D341Med (cell line): ENCODE measurements around the gene DGKZ.

Experiments used
- DNase-seq: peaks from one replicate; pipeline ENCODE4 v3.0.0; 2012; ENCODE audit warnings: low spot score

The DGKZ gene

DNA sequence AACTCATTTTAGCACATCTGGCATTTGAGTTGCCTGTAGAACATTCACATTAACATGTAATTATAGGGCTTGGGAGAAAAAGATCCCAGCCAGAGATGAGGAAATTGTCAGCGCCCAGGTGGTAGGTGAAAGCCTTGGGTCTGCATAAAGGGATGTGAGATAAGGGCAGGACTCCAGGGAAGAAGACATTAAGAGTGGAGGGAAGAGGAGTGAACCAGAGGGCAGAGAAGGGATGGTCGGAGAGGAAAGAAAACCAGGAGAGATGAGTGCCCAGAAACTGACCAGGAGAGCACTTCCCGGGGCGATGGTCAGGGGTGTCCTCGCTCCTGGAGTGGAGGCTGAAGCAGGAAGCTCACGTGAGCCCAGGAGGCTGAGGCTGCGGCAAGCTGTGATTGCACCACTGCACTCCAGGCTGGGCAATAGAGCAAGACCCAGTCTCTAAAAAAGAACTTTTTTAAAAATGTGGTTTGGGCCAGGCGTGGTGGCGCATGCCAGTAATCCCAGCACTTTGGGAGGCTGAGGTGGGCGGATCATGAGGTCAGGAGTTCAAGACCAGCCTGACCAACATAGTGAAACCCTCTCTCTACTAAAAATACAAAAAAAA is 20.3 kb upstream of the DGKZ start:
- DNase-seq, result no peak

DNA sequence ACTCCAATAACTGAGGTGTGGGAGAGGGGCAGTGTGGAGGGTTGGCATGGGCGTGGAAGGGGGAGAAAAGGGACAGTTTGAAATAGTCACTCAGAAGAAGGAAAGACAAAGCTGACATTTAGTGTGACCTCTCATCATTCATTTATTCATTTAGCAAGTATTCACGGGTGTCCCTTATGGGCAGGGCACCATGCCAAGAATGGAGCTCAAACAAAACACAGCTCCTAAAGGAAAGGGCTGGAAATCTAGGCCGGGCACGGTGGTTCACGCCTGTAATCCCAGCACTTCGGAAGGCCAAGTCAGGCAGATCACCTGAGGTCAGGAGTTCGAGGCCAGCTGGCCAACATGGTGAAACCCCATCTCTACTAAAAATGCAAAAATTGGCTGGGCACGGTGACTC is 19.4 kb upstream of the DGKZ start:
- no peak for DNase-seq

DNA sequence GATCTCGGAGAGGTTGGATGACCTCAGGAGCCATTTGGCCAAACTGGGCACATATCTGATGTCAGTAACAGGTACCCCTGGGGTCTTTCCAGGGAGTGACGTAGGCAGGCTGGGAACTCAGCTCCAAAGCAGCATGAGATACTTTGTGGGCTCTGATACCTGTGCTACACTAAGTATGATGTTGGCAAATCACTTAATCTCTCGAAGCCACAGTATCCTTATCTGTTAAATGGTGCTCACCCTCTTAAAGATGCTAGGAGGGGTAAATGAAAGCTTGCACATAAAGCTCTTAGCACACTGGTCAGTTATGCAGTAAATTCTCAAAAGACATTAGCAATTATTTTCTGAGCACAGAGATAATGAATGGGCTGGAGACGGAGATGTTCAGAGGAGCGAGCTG is 17.1 kb upstream of the DGKZ start:
- DNase-seq, result no peak

DNA sequence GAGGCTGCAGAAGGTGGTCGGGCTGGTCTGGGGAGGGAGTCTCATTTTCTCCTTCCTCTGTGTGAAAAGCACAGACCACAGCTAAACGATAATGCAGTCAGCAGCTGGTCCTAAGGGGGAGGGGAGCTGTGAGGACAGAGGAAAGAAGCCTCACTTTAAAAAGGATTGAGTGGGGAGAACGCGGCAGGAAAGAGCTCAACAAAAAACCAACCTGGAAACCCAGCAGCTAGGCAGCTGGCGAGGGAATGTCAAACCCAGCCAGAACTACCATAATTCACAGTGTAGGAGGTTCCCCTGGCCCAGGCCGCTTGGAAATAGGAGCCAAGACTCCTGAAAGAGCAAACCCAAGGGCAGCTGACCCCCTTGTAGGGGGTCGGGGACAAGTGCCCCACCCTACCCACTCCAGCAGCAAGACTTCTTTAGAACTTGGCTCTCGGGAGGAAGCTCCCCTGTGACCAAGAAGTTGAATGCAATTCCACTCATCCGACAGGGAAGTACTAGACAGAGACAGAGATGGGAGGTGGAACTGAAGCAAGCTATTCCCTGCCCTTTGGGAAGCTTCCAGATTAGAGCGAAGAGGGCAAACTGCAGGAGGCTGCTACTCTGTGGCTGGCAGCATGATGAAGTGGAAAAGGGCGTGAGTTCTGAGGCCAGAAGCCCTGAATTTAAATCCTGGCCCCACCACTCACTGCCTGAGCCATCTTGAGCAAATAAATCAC is 16.5 kb upstream of the DGKZ start:
- DNase-seq, result no peak

DNA sequence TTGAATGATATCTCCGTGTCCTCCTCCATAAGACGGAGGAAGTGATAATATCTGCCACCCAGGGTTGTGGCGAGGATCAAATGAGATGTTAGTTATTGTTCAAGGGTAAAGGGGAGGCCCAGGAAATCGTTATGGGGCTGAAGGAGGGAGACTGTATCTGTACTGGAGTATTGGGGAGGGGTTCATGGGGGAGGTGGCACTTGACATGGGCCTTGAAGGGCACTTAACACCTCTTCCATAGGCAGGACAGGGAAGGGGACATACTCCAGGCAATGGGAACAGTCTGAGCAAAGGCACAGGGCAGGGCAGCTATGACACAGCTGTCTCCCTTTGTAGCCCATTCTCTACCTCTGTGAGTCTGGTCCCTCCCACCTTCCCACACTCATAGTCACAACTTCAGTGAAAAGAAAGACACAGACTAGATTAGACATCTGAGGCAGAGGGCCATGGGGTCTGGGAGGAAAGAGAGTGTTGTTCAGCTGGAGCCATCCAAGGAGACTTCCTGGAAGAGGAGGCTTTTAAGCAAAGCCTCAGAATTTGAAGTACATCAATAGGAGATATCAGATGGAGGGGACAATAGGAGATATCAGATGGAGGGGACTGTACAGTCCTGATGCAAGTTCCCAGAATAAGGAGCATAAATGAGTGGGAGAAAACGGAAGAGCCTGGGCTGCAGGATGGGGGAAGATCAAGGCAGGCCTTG is 15.8 kb upstream of the DGKZ start:
- no peak for DNase-seq

DNA sequence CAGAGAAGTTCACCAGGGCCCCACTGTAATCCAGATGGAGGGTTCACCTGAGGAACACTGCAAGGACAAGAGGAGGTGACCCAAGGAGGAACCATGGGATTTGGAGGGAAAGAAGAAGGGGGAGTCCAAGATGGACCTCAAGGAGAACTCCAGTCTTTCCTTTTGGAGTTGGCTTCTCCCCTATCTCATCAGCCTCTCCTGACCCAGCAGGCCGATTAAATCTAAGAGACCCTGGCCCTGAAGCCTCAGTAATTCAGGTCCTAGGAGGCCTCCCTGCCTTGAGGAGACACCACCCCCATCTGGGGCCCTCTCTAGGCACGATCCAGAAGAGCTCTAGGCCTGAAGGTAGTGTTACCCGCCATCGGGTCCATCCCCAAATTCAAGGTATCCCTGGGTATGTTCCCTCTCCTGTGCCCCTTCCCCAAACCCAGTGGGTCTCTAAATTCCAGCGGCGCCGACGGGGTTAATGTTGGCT is 15.1 kb upstream of the DGKZ start:
- DNase-seq, result no peak

DNA sequence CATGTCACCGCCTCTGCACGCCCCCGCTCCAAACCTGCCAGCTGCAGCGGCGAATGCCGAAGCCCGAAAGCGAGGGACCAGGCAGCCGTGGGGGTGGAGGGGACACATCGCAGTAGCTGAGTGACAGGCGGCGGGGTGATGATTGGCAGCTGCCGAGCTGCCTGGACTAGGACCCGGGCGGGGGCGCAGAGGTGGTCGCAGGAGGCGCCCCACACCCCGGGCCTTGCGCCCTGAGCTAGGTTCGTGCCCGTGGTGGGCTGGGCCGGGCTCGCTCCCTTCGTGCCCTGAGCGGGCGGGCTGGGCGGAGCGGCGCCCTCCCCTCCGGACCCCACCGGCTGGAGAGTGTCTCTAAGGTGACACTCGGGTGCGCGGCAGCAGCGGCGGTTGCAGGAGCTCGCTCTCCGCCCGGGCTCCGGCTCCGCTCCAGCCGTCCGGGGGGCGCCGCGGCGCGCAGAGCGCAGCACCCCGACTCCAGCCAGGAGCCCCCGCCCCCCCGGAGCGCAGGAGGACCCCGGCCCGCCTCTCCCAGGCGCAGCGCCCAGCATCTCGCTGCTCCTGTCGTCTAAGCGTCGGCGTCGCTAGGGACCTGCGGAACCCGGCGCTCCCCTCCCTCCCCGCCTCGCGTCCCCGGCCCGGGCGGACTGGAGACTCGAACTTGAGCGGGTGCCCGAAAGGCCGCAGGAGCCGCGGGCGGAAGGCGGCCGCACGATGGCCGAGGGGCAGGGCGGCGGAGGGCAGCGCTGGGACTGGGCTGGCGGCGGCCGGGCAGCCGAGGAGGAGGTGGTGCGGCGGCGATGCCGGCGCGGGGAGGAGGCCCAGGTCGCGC is 14.5 kb upstream of the DGKZ start:
- DNase-seq, result peak; percentile 73

DNA sequence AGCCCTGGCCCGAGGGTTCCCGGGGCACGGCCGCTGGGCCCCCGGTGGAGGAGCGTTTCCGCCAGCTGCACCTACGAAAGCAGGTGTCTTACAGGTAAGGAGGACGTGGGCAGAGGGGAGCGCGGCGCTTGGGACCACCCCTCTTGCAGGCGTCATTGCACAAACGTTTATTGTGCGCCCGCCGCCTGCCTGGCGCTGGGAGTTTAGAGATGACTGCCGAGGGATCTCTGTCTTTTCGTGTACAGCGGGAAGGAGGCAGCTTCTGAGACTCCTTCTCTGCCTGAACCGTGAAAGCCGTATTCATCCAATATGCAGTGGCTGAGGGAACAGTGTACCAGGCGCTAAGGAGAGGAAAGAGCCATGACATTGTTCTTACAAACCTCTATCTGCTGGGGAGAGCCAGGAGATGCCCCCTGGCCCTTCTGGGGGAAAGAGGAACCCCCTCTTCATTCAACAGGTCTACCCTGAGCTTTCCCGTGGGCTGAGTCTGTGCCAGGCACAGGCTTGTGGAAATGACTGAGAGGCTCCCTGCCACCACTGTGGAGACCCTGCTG is 13.8 kb upstream of the DGKZ start:
- no peak for DNase-seq

DNA sequence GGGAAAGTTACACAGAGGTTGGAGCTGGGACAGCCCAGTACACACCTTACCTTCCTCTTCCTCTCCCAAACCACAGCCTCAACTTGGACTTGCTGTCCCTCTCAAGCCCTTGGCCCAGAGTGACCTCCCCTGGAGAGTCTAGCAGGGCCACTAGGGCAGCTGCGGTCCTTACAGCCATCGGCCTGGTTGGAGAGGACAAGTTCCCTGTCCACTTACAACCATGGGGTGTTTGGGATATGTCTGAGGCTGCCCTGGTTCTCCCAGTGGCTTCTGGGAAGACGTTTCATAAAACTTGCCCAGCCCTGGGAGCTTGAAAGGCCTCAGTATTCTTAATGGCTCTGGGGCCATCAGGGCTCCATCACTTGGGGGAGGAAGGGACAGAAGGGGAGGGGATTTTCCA is 13.1 kb upstream of the DGKZ start:
- DNase-seq, result no peak

DNA sequence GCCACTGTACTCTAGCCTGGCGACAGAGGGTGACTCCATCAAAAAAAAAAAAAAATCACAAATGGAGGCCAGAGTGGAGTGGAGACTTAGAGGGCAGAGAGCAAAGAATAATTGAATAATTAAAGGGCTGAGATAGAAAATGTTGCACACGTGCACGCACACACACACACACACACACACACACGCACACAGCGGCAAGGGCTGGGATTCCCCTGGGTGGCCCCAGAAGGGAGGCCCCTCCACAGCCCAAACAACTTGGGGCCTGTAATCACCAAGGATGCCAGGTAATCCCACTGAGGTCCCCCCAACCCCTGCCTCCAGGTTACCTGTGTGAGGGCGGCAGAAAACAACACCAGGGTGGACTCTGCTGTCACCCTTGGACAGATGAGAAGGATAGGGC is 12.0 kb upstream of the DGKZ start:
- DNase-seq, result no peak

DNA sequence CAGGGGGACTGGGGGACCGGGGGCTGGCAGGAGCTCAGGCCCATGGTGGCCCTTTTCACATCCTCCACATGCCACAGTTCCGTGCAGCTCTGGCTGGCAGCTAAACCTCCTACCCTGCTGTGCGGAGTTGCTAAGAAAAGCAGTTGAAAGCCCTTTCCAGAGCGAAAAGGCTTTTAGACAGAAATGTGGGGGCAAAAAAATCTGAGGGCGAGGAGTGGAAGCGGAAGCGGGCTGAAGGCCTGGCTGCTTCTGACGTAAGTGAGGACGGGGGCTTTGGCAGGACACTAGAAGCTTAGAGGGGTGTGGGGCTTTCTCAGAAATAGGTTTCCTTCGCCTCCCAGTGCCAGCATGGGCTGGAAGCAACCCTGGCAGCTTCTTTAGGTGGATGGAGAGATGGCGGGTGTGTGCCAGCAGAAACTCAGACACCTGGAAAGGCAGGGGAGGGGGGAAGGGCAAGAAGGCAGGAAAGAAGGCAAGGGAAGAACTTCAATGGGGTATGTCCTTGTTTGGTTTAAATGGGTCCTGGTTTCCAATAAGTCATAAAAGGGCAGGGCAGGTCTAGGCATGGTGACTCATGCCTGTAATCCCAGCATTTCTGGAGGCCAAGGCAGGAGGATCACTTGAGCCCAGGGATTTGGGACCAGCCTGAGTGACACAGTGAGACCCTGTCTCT is 11.2 kb upstream of the DGKZ start:
- DNase-seq, result no peak

DNA sequence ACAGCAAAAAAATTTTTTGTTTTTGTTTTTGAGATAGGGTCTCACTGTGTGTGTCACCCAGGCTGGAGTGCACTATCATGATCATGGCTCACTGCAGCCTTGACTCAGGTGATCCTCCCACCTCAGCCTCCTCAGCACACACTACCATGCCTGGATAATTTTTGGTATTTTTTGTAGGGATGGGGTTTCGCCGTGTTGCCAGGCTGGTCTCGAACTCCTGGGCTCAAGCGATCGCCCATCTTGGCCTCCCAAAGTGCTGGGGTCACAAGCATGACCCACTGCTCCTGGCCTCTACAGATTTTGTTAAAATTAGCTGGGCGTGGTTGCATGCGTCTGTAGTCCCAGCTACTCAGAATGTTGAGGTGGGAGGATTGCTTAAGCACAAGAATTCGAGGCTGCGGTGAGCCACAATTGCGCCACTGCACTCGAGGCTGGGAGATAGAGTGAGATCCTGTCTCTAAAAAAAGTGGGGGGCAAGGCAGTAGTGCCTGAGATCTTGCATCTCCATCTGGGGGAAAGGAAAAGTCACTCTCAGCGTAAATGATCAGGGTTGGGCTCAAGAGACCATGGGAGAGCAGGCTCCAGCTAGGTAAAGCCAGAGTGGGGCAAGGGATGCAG is 10.6 kb upstream of the DGKZ start:
- DNase-seq, result no peak

DNA sequence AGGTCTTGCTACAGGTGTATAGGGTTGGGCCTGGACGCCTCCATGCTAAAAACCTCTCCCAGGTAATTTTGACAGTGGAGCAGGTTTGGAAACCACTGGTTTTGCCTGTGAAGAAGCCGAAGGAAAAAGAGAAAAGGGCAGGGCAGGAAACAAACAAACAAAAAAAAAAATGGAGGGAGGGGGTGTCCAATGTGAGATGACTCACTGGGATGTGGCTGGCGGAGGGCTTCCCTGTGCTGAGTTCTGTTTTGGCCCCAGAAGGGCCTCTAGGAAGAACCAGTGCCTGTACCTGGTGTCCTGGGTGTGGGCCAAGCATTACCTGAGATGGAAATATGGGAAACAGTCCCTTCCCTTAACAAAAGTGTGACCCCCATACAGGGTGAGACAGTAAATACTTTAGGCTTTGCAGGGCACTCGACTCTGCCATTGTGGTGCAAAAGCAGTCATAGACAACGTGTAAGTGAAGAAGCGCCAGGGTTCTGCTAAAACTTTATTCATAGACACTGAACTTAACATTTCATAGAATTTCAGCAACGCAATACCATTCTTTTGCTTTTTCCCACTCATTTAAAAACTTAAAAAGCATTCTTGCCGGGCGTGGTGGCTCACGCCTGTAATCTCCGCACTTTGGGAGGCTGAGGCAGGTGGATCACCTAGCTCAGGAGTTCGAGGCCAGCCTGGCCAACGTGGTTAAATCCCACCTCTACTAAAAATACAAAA is 9.5 kb upstream of the DGKZ start:
- DNase-seq, result no peak

DNA sequence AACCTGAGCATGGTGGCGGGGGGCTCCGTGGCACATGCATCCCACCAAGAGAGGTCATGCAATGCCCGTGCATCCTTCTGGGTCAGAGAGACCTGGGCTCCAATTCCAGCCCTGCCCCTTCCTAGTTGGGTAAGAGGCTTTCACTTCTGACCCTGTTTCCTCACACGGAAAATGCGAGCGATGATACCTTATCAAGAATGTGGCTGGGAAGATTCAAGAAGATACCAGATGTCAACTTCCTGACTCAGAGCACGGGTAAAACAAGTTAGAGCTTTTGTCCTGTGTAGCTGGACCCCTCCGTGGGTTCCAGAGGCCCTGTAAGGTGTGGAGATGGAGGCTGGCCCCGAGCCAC is 8.7 kb upstream of the DGKZ start:
- no peak for DNase-seq

DNA sequence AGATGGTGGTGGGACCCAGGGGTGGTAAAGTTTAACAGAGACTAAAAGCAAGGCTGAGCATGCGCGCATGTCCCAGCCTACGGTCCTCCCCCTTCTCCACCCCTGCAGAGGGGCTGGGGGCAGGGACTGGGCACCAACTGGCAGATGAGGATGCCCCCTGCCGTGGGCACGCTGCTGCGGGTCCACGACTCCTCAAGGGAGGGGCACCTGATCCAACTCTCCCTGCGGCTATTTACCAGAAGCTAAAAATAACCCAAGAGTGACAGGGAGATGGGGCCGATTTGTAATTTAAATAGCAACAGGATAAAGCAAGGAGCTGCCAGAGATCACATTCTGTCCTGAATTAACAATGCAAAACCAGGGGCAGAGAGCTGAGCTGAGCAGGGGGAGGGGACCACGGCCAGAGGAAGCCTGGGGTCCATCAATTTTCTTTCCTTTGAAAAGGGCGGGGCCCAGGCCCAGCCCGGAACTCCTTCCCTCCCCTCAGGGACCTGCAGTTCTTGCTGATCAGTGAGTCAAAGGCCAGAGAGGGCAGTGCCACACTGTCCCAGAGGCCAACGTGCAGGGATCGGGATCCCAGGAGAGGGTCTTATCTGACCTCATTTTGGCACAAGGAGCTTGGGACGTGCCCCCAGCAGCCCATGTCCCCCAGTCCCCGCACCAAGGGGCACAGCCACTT is 8.1 kb upstream of the DGKZ start:
- no peak for DNase-seq

DNA sequence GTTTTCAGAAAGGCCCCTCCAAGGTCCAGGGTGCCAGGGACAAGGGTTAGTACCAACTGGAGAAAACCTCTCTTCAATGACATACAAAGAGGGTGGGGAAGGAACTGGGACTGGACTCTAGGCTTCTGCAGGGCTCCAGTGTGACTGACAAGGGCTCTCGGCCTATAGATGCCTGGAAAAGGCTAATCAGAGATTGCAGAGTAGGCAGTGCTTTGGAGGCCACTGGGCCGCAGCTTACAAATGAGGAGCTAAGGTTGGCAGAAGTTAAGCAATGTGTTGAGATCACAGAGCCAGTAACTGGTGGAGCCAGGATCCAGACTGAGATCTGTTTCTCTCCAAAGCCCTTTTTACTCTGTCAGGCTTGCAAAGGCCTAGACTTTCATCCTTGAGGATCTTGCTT is 7.4 kb upstream of the DGKZ start:
- DNase-seq, result no peak

DNA sequence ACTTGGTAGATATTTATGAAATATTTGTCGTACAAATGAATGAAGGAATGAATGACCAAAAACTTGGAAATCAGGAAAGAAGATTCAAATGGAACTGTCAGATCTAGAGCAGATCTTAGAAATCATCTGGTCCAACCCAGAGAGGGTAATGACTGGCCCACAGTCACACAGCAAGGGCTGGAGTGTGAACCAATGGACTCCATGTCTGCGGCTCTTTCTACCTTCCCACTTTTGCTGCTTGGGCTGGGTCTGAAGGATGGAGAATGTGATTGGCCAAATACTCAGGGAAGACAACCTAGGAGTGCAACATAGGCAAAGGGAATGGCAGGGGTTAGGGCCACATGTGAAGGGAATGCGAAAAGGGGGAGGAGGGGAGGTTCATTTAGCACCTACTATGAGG is 5.8 kb upstream of the DGKZ start:
- DNase-seq, result no peak

DNA sequence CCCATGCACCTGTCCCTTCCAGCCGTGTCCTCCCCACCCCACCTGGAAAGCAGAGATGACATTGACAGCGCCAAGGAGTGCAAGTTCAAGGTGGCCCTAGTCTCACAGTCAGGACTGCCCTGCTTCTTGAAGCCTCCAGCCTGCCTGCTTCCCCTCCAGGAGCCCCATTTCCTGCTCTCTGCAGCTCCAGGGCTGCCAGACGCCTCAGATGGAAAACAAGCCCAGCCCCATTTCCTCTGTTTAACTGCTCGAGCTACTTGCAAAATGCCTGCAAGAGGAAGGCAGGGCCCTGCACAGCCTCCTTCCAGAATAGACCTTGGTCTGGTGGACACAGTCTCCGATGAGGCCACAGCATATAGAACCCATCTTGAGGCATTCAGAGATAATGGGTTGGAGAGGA is 5.0 kb upstream of the DGKZ start:
- DNase-seq, result no peak

DNA sequence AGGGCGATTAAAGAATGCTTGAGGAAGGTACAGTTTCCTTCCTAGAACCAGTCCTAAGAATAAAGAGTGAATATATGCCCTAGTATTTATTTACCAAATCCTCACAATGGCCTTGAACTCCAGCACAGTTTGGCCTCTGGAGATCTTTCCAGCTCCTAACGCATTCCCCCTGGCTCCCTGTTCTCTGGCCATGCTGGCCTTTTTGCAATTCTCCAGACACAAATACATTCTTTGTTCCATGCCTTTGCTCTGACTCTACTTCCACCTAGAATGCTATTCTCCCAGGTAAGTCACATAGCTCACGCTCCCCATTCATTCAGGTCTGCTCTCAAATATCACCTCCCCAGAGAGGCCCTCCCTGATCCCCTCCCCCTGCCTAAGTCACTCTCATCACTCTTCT is 3.7 kb upstream of the DGKZ start:
- no peak for DNase-seq

DNA sequence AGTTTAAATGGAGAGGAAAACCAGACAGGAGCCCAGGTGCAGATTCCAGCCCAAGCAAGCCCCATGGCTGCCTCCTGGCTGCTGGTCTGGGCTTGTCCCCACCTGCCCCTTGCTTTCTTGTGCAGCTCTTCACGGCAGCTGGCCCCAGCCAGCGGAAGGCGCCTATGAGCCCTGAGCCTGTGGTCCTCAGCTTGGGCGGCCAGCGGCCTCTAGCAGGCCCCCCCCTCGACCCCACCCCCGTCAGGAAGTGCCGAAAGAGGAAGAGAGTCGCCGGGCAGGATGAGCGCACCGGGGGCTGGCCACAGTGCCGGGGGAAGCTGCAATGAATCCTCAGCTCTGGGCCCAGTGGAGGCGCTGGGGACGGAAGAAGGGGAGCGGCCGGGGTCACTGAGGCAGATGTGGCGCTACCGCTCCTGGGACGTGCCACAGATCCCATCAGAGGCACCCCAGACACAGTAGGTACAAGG is 2.1 kb upstream of the DGKZ start:
- DNase-seq, result no peak
